Astrocyte of the cerebellum (primary cell): ENCODE measurements around the gene PDCD1.
"Not testable (repeated sequence)": the region's sequence is repeated elsewhere in the genome, so short reads cannot be mapped to it uniquely, and the experiment has no call there.

Experiments
- DNase-seq: peaks from one replicate; pipeline ENCODE4 v3.0.0-alpha.2; 2011; ENCODE audit warnings: low read depth
- H3K4me3 ChIP-seq: 2 replicates; pipeline ENCODE4 v1.5.1; 2011; ENCODE audit warnings: mild to moderate bottlenecking, low read depth, low read length, moderate library complexity
- in situ Hi-C: cut with HindIII; loops from 2 replicates; pipeline ENCODE4 v1.10.0; 2017; ENCODE audit warnings: low sequenced_read_pairs
- TF ChIP-seq, protein P1 (sequence below): IDR thresholded peaks from 2 replicates; pipeline ENCODE4 v1.5.1; 2012; ENCODE audit warnings: low read length, low read depth, moderate library complexity, mild to moderate bottlenecking; ENCODE audit errors: missing control alignments

PDCD1 gene

DNA sequence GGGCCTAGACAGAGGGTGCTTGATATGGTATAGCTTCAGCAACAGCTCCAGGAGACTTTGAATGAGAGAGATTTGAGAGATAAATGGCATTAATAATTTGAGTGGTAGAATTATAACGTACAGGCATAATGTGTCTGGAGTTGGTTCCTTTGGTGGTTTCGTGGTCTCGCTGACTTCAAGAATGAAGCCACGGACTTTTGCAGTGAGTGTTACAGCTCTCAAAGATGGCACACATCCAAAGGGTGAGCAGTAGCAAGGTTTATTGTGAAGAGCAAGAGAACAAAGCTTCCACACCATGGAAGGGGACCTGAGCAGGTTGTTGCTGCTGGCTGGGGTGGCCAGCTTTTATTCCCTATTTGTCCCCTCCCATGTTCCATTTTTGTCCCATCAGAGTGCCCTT, 23.1 kb downstream of the PDCD1 start:
- TF ChIP-seq, protein P1, sequence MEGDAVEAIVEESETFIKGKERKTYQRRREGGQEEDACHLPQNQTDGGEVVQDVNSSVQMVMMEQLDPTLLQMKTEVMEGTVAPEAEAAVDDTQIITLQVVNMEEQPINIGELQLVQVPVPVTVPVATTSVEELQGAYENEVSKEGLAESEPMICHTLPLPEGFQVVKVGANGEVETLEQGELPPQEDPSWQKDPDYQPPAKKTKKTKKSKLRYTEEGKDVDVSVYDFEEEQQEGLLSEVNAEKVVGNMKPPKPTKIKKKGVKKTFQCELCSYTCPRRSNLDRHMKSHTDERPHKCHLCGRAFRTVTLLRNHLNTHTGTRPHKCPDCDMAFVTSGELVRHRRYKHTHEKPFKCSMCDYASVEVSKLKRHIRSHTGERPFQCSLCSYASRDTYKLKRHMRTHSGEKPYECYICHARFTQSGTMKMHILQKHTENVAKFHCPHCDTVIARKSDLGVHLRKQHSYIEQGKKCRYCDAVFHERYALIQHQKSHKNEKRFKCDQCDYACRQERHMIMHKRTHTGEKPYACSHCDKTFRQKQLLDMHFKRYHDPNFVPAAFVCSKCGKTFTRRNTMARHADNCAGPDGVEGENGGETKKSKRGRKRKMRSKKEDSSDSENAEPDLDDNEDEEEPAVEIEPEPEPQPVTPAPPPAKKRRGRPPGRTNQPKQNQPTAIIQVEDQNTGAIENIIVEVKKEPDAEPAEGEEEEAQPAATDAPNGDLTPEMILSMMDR: no peak
- in situ Hi-C loops: no loop called here
- no peak for DNase-seq
- no peak overlapping the region for H3K4me3 ChIP-seq

DNA sequence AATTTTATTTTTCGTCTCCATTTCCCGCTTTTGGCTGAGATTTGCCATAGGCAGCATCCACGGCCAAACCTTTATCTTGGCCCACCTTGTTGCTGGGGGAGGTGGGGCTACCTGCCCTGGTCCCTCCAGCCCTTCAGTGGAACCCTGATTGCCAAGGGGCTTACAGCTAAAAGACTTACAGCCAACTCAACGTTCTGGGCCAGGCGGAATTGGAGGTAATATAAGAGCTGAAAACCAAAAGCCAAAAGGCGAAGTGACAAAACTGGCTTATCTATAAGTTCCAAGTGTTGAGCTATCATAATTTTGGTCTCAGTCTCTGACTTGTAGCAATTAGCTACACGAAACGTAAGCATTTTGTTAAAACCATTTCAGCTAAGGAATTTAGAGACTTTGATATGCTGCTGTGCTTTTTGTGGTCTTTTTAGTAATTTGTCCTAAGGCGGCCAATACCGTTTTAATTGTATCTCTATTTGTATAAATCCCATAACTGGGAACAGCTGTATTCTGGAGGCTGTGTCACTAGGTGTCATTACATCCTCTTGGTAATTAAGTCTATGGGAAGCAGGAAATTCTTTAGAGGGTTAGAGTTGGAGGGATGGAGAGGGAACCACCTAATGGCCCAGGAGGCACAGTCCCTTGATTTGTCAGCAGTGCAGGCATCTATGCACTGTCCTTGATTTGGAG, 24.0 kb downstream of the PDCD1 start:
- no peak for DNase-seq
- in situ Hi-C loops: no loop called here
- TF ChIP-seq, protein P1: no peak
- H3K4me3 ChIP-seq: no peak overlapping the region

- H3K4me3 ChIP-seq, DNase-seq, in situ Hi-C loops: not testable (repeated sequence)
These were observed 24.8 kb downstream of the PDCD1 start for GRCh38 chr2:241833756-241834526.

DNA sequence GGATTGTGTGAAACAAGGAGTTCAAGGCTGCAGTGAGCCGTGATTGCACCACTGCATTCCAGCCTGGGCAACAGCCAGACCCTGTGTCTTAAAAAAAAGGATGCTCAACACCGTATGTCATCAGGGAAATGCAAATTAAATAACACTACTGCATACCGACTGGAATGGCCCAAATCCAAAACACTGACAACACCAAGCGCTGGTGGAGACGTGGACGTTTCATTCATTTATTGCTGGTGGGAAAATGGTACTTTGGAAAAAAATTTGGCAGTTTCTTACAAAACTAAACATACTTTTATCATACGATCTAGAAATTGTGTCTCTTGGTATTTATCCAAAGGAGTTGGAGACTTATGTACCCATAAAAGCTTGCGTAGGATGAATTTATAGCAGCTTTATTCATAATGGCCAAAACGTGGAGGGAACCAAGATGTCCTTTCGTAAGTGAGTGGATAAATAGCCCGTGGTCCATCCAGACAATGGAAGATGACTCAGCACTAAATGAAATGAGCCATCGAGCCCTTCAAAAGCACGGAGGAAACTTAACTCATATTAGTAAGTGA, 25.5 kb downstream of the PDCD1 start:
- no peak overlapping the region for H3K4me3 ChIP-seq
- no peak for DNase-seq
- TF ChIP-seq, protein P1: no peak
- in situ Hi-C loops: no loop called here

DNA sequence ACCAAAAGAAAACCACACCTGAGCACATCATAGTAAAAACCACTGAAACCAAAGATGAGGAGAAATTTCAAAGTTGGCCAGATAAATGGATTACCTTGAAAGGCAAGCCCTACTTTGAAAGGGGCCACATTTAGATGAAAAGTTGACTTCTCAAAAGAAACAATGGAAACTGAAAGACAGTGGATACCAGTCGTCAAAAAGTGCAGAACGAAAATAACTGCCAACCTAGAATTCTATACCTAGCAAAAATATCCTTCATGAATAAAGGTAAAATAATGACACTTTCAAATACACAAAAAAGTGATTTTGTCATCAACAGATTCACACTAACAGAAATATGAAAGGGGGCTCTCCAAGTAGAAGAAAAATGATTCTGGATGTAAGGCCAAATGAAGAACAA, 31.3 kb downstream of the PDCD1 start:
- H3K4me3 ChIP-seq: no peak overlapping the region
- TF ChIP-seq, protein P1: no peak
- no peak for DNase-seq
- in situ Hi-C loops: no loop called here

- in situ Hi-C loops, DNase-seq, H3K4me3 ChIP-seq: not testable (repeated sequence)
These were observed 34.9 kb downstream of the PDCD1 start for GRCh38 chr2:241823531-241824437.

- no peak overlapping the region for H3K4me3 ChIP-seq
- in situ Hi-C loops: no loop called here
- DNase-seq: no peak
- TF ChIP-seq, protein P1: no peak
These were observed 36.5 kb downstream of the PDCD1 start for GRCh38 chr2:241822264-241822623.
